Neural cell (in vitro differentiated cells): ENCODE measurements around the gene PPP1R12C. TPM values are rescaled to one million over a fixed set of nuclear protein-coding genes. Genes with fewer than 3 reads are reported as not detected.

ENCODE experiments used
- H2AFZ ChIP-seq: fragments of 200-600, 300-800 bp; sonication (generic), shearing (Covaris generic); 2 replicates; pipeline ENCODE4 v1.6.0; 2014; ENCODE audit warnings: low read depth, mild to moderate bottlenecking, antibody characterized with exemption, low read length, moderate library complexity
- H3F3A ChIP-seq: fragments of 200-600 bp; shearing (Covaris generic); 2 replicates; pipeline ENCODE4 v1.6.1; 2016; ENCODE audit warnings: mild to moderate bottlenecking, moderate library complexity, mixed read lengths, antibody characterized with exemption, low read length; ENCODE audit not compliant: insufficient read depth, poor library complexity, severe bottlenecking
- H3K27ac ChIP-seq: fragments of 200-600, 300-800 bp; sonication (generic), shearing (Covaris generic); 2 replicates; pipeline ENCODE4 v1.5.1; 2014; ENCODE audit warnings: mild to moderate bottlenecking, low read length, moderate library complexity
- H3K27me3 ChIP-seq: fragments of 300-800, 200-600 bp; sonication (generic), shearing (Covaris generic); 2 replicates; pipeline ENCODE4 v1.6.0; 2014; ENCODE audit warnings: mild to moderate bottlenecking, low read depth, low read length, moderate library complexity; ENCODE audit not compliant: insufficient read depth
- H3K36me3 ChIP-seq: fragments of 300-800, 200-600 bp; sonication (generic), shearing (Covaris generic); 2 replicates; pipeline ENCODE4 v1.5.1; 2014; ENCODE audit warnings: mild to moderate bottlenecking, antibody characterized with exemption, low read length, moderate library complexity; ENCODE audit not compliant: insufficient read depth
- H3K4me2 ChIP-seq: fragments of 300-800, 200-600 bp; sonication (generic), shearing (Covaris generic); 2 replicates; pipeline ENCODE4 v1.6.0; 2014; ENCODE audit warnings: mild to moderate bottlenecking, low read length
- H3K4me3 ChIP-seq: fragments of 300-800, 200-600 bp; sonication (generic), shearing (Covaris generic); 2 replicates; pipeline ENCODE4 v1.5.1; 2014; ENCODE audit warnings: mild to moderate bottlenecking, low read length, moderate library complexity
- H3K79me2 ChIP-seq: fragments of 200-600 bp; shearing (Covaris generic); replicated peaks from 2 replicates; pipeline ENCODE4 v1.6.0; 2014; ENCODE audit warnings: mild to moderate bottlenecking, low read length, moderate library complexity; ENCODE audit not compliant: insufficient read depth
- H3K9ac ChIP-seq: fragments of 300-800, 200-600 bp; sonication (generic), shearing (Covaris generic); 2 replicates; pipeline ENCODE4 v1.6.1; 2016; ENCODE audit warnings: mild to moderate bottlenecking, low read length, mixed read lengths
- H3K9me2 ChIP-seq: fragments of 200-600 bp; shearing (Covaris generic); 2 replicates; pipeline ENCODE4 v1.6.1; 2016; ENCODE audit warnings: mild to moderate bottlenecking, low read length, mixed read lengths; ENCODE audit not compliant: insufficient read depth
- H3K9me3 ChIP-seq: fragments of 200-600, 300-800 bp; sonication (generic), shearing (Covaris generic); 2 replicates; pipeline ENCODE4 v1.6.1; 2016; ENCODE audit warnings: mild to moderate bottlenecking, mixed run types, low read length, moderate library complexity, mixed read lengths
- H4K20me1 ChIP-seq: fragments of 200-600 bp; shearing (Covaris generic); 2 replicates; pipeline ENCODE4 v1.6.1; 2016; ENCODE audit warnings: mild to moderate bottlenecking, mixed run types; ENCODE audit not compliant: insufficient read depth
- EP300 ChIP-seq: fragments of 450-650 bp; conservative IDR thresholded peaks from 2 replicates; pipeline ENCODE4 v1.6.1; 2014; ENCODE audit warnings: antibody characterized with exemption, mild to moderate bottlenecking, moderate library complexity; ENCODE audit not compliant: poor library complexity, severe bottlenecking
- EZH2 ChIP-seq: fragments of 200-600, 300-800 bp; shearing (Covaris generic), sonication (generic); IDR thresholded peaks from 2 replicates; pipeline ENCODE4 v1.6.1; 2014; ENCODE audit warnings: antibody characterized with exemption, low read length, borderline replicate concordance, mild to moderate bottlenecking; ENCODE audit not compliant: insufficient read depth, poor library complexity, severe bottlenecking
- MXI1 ChIP-seq: fragments of 450-650 bp; conservative IDR thresholded peaks from 2 replicates; pipeline ENCODE4 v1.6.1; 2014; ENCODE audit warnings: antibody characterized with exemption, mild to moderate bottlenecking; ENCODE audit not compliant: poor library complexity, severe bottlenecking
- POLR2AphosphoS5 ChIP-seq: IDR thresholded peaks from 2 replicates; pipeline ENCODE4 v1.6.1; 2012
- RAD21 ChIP-seq: fragments of 450-650 bp; conservative IDR thresholded peaks from 2 replicates; pipeline ENCODE4 v1.6.1; 2014; ENCODE audit warnings: antibody characterized with exemption, mild to moderate bottlenecking, moderate library complexity
- SMC3 ChIP-seq: fragments of 450-650 bp; conservative IDR thresholded peaks from 2 replicates; pipeline ENCODE4 v1.6.1; 2014; ENCODE audit warnings: antibody characterized with exemption, mild to moderate bottlenecking, moderate library complexity; ENCODE audit not compliant: poor library complexity
- TAF1 ChIP-seq: IDR thresholded peaks from 2 replicates; pipeline ENCODE4 v1.6.1; 2012; ENCODE audit warnings: low read depth
- polyA plus RNA-seq: library from polyadenylated mRNA; depleted of rRNA; stranded (reverse); fragments of >200 nt; gene quantifications from 2 replicates; pipeline ENCODE4 v1.2.3, GENCODE V29; 2014
- TF ChIP-seq, protein P1 (sequence below): IDR thresholded peaks from 2 replicates; pipeline ENCODE4 v1.6.1; 2012; ENCODE audit warnings: borderline replicate concordance
- TF ChIP-seq, protein P2 (sequence below): fragments of 450-650 bp; IDR thresholded peaks from 2 replicates; pipeline ENCODE4 v1.5.1; 2014; ENCODE audit warnings: antibody characterized with exemption, mild to moderate bottlenecking, moderate library complexity; ENCODE audit not compliant: poor library complexity, severe bottlenecking

PPP1R12C gene
- polyA plus RNA-seq, 1 donor from 2014 or later, result 109 TPM

DNA sequence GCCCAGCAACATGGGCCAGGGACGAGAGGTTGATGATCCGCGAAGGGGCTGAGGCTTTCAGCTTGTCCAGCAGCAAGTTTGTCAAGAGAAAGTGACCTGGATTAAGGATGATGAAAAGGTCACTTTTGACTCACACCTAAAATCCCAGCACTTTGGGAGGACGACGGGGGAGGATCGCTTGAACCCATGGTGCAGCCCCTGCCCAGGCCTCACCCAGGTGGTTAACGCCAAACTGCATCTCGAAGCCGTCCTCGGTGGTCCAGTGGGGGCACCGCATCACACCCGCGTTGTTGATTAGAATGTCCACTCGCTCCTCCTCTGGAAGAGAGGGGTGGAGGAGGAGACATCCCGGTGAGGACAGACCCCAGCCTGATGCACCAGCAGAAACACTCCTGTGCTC is 69.0 kb downstream of the PPP1R12C start:
- Histone ChIP-seq H3K9ac (no peak overlapping the region), H4K20me1 (no peaks in the 10 kb centered on the region), H3K36me3 (no peaks in the 10 kb centered on the region), H3F3A (no peaks in the 10 kb centered on the region), H3K4me3 (no peak overlapping the region), H3K27me3 (no peaks in the 10 kb centered on the region), H3K27ac (no peak overlapping the region), H3K4me2 (no peak overlapping the region), H2AFZ (no peak overlapping the region), H3K9me2 (no peaks in the 10 kb centered on the region), H3K9me3 (no peaks in the 10 kb centered on the region), H3K79me2 (no peaks in the 10 kb centered on the region)
- TF ChIP-seq EZH2 (no peak), SMC3 (no peak), POLR2AphosphoS5 (no peak), MXI1 (no peak), RAD21 (no peak), TAF1 (no peak), EP300 (no peak)
- TF ChIP-seq, protein P1, sequence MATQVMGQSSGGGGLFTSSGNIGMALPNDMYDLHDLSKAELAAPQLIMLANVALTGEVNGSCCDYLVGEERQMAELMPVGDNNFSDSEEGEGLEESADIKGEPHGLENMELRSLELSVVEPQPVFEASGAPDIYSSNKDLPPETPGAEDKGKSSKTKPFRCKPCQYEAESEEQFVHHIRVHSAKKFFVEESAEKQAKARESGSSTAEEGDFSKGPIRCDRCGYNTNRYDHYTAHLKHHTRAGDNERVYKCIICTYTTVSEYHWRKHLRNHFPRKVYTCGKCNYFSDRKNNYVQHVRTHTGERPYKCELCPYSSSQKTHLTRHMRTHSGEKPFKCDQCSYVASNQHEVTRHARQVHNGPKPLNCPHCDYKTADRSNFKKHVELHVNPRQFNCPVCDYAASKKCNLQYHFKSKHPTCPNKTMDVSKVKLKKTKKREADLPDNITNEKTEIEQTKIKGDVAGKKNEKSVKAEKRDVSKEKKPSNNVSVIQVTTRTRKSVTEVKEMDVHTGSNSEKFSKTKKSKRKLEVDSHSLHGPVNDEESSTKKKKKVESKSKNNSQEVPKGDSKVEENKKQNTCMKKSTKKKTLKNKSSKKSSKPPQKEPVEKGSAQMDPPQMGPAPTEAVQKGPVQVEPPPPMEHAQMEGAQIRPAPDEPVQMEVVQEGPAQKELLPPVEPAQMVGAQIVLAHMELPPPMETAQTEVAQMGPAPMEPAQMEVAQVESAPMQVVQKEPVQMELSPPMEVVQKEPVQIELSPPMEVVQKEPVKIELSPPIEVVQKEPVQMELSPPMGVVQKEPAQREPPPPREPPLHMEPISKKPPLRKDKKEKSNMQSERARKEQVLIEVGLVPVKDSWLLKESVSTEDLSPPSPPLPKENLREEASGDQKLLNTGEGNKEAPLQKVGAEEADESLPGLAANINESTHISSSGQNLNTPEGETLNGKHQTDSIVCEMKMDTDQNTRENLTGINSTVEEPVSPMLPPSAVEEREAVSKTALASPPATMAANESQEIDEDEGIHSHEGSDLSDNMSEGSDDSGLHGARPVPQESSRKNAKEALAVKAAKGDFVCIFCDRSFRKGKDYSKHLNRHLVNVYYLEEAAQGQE, result no peak
- TF ChIP-seq, protein P2, sequence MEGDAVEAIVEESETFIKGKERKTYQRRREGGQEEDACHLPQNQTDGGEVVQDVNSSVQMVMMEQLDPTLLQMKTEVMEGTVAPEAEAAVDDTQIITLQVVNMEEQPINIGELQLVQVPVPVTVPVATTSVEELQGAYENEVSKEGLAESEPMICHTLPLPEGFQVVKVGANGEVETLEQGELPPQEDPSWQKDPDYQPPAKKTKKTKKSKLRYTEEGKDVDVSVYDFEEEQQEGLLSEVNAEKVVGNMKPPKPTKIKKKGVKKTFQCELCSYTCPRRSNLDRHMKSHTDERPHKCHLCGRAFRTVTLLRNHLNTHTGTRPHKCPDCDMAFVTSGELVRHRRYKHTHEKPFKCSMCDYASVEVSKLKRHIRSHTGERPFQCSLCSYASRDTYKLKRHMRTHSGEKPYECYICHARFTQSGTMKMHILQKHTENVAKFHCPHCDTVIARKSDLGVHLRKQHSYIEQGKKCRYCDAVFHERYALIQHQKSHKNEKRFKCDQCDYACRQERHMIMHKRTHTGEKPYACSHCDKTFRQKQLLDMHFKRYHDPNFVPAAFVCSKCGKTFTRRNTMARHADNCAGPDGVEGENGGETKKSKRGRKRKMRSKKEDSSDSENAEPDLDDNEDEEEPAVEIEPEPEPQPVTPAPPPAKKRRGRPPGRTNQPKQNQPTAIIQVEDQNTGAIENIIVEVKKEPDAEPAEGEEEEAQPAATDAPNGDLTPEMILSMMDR, result no peak

DNA sequence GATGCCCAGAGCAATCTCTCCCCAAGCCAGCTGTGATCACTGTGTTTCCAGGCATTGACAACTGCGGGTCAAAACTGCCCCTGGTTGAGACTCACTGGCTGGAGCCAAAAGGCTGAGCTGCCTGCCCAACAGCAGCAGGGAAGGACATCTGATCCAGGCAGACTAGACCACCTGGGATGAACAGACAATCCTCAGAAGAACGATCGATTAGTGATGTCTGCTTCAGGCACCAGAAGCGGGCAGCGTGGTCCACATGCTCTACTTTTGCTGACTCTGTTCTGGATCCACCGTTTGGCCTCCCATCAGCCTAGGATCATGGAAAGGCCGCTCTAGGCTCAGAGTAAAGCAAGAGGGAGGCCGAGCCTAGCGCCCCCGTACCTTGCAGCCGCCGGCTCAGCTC is 69.5 kb downstream of the PPP1R12C start:
- no peak overlapping the region for H3K4me3 ChIP-seq
- H3K27me3 ChIP-seq, result no peaks in the 10 kb centered on the region
- no peaks in the 10 kb centered on the region for H3K9me3 ChIP-seq
- no peak overlapping the region for H3K27ac ChIP-seq
- no peaks in the 10 kb centered on the region for H3K36me3 ChIP-seq
- no peaks in the 10 kb centered on the region for H3K79me2 ChIP-seq
- no peaks in the 10 kb centered on the region for H3K9me2 ChIP-seq
- no peaks in the 10 kb centered on the region for H4K20me1 ChIP-seq
- no peak overlapping the region for H2AFZ ChIP-seq
- TF ChIP-seq, protein P1, result no peak
- TF ChIP-seq, protein P2, result no peak
- TF ChIP-seq RAD21 (no peak), EP300 (no peak), POLR2AphosphoS5 (no peak), EZH2 (no peak), MXI1 (no peak), TAF1 (no peak), SMC3 (no peak)
- H3K9ac ChIP-seq, result no peak overlapping the region
- no peak overlapping the region for H3K4me2 ChIP-seq
- no peaks in the 10 kb centered on the region for H3F3A ChIP-seq
